Hepatocyte (in vitro differentiated cells): ENCODE data around the gene MSI2.

Experiments used
- EZH2 ChIP-seq: fragments of 200-600 bp; sonication (generic); IDR thresholded peaks from 2 replicates; pipeline ENCODE4 v1.6.1; 2016; ENCODE audit warnings: antibody characterized with exemption, mild to moderate bottlenecking, borderline replicate concordance
- TF ChIP-seq, protein P1 (sequence below): fragments of 200-600 bp; sonication (generic); IDR thresholded peaks from 2 replicates; pipeline ENCODE4 v1.5.1; 2016; ENCODE audit warnings: antibody characterized with exemption, mild to moderate bottlenecking; ENCODE audit not compliant: poor library complexity

DNA sequence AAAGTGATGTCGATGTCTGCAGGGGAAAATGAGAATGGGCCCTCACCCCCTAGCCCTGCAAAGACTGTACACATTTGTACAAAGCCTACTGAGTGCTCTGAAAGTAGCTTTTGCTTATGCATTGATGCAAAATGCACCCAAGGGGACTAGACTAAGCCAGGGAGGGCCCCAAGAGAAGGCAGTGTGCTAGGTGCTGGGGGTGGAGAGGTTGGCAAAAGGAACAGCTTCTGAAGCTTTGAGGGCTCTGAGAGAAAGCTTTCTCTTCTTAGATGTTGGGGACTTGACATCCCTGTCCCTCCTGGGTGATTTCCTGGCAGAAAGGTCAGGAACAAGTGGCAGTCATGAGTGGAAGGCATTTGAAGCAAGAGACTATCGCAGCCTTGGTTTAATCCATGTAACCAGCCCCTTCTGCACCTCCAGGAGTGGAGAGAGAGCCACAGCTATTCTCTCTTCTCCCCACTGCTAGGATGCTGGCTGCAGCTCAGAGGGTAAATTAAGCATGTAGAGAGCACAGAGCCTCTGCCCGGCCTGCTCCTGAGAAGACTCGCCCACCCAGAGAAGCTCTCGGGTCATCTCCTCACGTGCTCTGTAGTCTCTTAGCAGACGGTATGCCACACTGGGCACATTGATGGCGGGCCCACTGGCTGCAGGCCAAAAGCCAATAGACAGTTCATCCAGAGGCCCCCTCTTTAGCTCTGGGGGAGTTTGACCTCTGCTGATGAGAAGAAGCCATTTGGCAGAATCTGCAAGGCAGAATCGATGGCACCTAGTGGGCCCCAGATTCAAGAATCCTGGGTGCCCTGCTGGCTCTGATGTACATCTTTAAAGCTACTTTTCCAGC is 221.4 kb downstream of the MSI2 start:
- TF ChIP-seq, protein P1, sequence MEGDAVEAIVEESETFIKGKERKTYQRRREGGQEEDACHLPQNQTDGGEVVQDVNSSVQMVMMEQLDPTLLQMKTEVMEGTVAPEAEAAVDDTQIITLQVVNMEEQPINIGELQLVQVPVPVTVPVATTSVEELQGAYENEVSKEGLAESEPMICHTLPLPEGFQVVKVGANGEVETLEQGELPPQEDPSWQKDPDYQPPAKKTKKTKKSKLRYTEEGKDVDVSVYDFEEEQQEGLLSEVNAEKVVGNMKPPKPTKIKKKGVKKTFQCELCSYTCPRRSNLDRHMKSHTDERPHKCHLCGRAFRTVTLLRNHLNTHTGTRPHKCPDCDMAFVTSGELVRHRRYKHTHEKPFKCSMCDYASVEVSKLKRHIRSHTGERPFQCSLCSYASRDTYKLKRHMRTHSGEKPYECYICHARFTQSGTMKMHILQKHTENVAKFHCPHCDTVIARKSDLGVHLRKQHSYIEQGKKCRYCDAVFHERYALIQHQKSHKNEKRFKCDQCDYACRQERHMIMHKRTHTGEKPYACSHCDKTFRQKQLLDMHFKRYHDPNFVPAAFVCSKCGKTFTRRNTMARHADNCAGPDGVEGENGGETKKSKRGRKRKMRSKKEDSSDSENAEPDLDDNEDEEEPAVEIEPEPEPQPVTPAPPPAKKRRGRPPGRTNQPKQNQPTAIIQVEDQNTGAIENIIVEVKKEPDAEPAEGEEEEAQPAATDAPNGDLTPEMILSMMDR = no peak
- TF ChIP-seq EZH2 = no peak
